ENCODE data around the gene LRPAP1.
"Not testable (repeated sequence)": the region's sequence is repeated elsewhere in the genome, so short reads cannot be mapped to it uniquely, and the experiment has no call there.

DNA sequence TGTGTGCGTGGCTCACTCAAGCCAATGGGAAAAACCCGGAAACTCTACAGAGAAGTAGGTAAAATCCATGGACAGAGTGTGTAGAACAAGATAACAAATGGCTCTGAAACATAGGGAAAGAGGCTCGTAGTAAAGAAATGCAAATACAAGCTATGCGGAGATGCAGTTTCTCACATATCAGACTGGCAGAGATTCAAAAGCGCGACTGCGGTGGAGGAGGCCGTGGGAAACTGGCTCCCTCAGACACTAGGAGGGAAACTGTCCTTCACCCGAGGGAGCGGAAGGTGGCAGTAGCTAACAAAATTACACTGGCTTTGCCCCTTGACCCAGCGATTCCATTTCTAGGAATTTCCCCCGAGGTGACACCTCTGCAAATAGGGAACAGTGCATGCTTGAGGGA, 34.1 kb upstream of the LRPAP1 start:
- TF ChIP-seq, protein P1, sequence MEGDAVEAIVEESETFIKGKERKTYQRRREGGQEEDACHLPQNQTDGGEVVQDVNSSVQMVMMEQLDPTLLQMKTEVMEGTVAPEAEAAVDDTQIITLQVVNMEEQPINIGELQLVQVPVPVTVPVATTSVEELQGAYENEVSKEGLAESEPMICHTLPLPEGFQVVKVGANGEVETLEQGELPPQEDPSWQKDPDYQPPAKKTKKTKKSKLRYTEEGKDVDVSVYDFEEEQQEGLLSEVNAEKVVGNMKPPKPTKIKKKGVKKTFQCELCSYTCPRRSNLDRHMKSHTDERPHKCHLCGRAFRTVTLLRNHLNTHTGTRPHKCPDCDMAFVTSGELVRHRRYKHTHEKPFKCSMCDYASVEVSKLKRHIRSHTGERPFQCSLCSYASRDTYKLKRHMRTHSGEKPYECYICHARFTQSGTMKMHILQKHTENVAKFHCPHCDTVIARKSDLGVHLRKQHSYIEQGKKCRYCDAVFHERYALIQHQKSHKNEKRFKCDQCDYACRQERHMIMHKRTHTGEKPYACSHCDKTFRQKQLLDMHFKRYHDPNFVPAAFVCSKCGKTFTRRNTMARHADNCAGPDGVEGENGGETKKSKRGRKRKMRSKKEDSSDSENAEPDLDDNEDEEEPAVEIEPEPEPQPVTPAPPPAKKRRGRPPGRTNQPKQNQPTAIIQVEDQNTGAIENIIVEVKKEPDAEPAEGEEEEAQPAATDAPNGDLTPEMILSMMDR (conservative IDR thresholded peaks at IDR 0.05; ENCODE audit: low read depth in 2 of 2): not testable (repeated sequence)
- not testable (repeated sequence) for TF ChIP-seq ZNF114 (CRISPR knock-in tag; IDR thresholded peaks at IDR 0.05); EZH2 (IDR thresholded peaks at IDR 0.05; ENCODE audit: low read depth, unreplicated experiment); POLR2AphosphoS5 (IDR thresholded peaks at IDR 0.05; ENCODE audit: low read depth); NANOG (IDR thresholded peaks at IDR 0.05; ENCODE audit: borderline replicate concordance)
